HCT116 (cell line): ENCODE results near the gene GATAD2A. TPM values are rescaled to one million over a fixed set of nuclear protein-coding genes. Genes with fewer than 3 reads are reported as not detected.

Source experiments
- ATAC-seq: fragments of 200-7000 bp; cut with Tn5 transposase; 2 replicates; pipeline ENCODE4 v1.9.1; 2020; ENCODE audit warnings: mild to moderate bottlenecking, moderate library complexity
- BruUV-seq: library from RNA; stranded (reverse); fragments of 400-500 nt; replicated peaks from 2 replicates; lab custom pipeline; 2021; lab: Mats Ljungman, UMichigan
- CTCF ChIA-PET: fragments of 300-600 bp; sonication (Branson Sonifier 250); formaldehyde crosslinking; loops from one replicate; lab custom pipeline; 2021; ENCODE audit warnings: antibody characterized with exemption; lab: Charles Lee
- POLR2A ChIA-PET: fragments of 300-600, 350-600 bp; sonication (Branson Sonifier 250); formaldehyde crosslinking; loops from one replicate; lab custom pipeline; 2021; ENCODE audit warnings: antibody characterized with exemption; lab: Charles Lee
- RAD21 ChIA-PET, 2 experiments: fragments of 300-600 bp; sonication (Branson Sonifier 250); formaldehyde crosslinking; loops; one replicate each; lab custom pipeline; 2023; ENCODE audit warnings: low total read pairs in 2 of 2; ENCODE audit not compliant: uncharacterized antibody in 2 of 2, unreplicated experiment in 2 of 2, low non-redundant PET in 1 of 2; lab: Charles Lee
- DNase-seq: peaks from one replicate; pipeline ENCODE4 v3.0.0-alpha.2; 2010; ENCODE audit warnings: low read depth, low spot score
- H2AFZ ChIP-seq: fragments of 200-600 bp; shearing (Covaris generic), sonication (generic); 2 replicates; pipeline ENCODE4 v1.6.1; 2017; ENCODE audit warnings: low read depth, mixed run types, mixed read lengths, antibody characterized with exemption, low read length; ENCODE audit not compliant: poor library complexity, severe bottlenecking
- H3K27ac ChIP-seq: 2 replicates; pipeline ENCODE4 v1.5.1; 2012; ENCODE audit warnings: low read depth, low read length
- H3K27me3 ChIP-seq: fragments of 200-600 bp; sonication (generic); 2 replicates; pipeline ENCODE4 v1.6.1; 2016; ENCODE audit warnings: mixed run types, low read length, mixed read lengths; ENCODE audit not compliant: insufficient read depth
- H3K36me3 ChIP-seq, 2 experiments: fragments of 200-500 bp in 1 of 2; fragments of 200-600 bp in 1 of 2; sonication (Bioruptor generic) in 1 of 2; sonication (generic) in 1 of 2; 2 replicates each; pipeline versions ENCODE4 v1.5.1 to v1.6.1; 2014 to 2016; ENCODE audit warnings: low read length in 2 of 2, inconsistent platforms in 1 of 2, mixed read lengths in 1 of 2, mixed run types in 1 of 2; ENCODE audit not compliant: insufficient read depth in 2 of 2, control insufficient read depth in 1 of 2
- H3K4me1 ChIP-seq, 2 experiments: fragments of 200-600 bp in 1 of 2; sonication (generic) in 1 of 2; 2 replicates each; pipeline versions ENCODE4 v1.5.1 to v1.6.1; 2012 to 2017; ENCODE audit warnings: low read length in 2 of 2, inconsistent platforms in 1 of 2, mild to moderate bottlenecking in 1 of 2, mixed read lengths in 1 of 2, mixed run types in 1 of 2, moderate library complexity in 1 of 2; ENCODE audit not compliant: insufficient read depth in 2 of 2, control insufficient read depth in 1 of 2
- H3K4me2 ChIP-seq: fragments of 200-600 bp; sonication (generic); 2 replicates; pipeline ENCODE4 v1.6.1; 2017; ENCODE audit warnings: mixed run types, low read length, mixed read lengths
- H3K4me3 ChIP-seq, 2 experiments: fragments of 200-600 bp in 1 of 2; sonication (generic) in 1 of 2; replicated peaks in 1 of 2; 2 replicates each; pipeline ENCODE4 v1.5.1; 2011 to 2016; ENCODE audit warnings: low read length in 2 of 2, control low read depth in 1 of 2, low read depth in 1 of 2, mild to moderate bottlenecking in 1 of 2, mixed read lengths in 1 of 2, mixed run types in 1 of 2
- H3K79me2 ChIP-seq: fragments of 200-600 bp; sonication (generic); 2 replicates; pipeline ENCODE4 v1.6.1; 2017; ENCODE audit warnings: mild to moderate bottlenecking, mixed run types, low read length, moderate library complexity, mixed read lengths; ENCODE audit not compliant: insufficient read depth
- H3K9ac ChIP-seq: fragments of 200-600 bp; sonication (generic); 2 replicates; pipeline ENCODE4 v1.6.1; 2016; ENCODE audit warnings: low read length, mixed read lengths
- H3K9me2 ChIP-seq: fragments of 200-600 bp; sonication (generic), shearing (Covaris generic); 2 replicates; pipeline ENCODE4 v1.6.1; 2017; ENCODE audit warnings: mixed run types, mild to moderate bottlenecking, moderate library complexity; ENCODE audit not compliant: insufficient read depth
- H3K9me3 ChIP-seq, 2 experiments: fragments of 200-500 bp in 1 of 2; fragments of 200-600 bp in 1 of 2; sonication (Bioruptor generic) in 1 of 2; sonication (generic) in 1 of 2; 2 replicates each; pipeline ENCODE4 v1.6.1; 2014 to 2017; ENCODE audit warnings: low read length in 2 of 2, mixed read lengths in 2 of 2, inconsistent platforms in 1 of 2, low read depth in 1 of 2, mild to moderate bottlenecking in 1 of 2, mixed run types in 1 of 2, moderate library complexity in 1 of 2; ENCODE audit not compliant: control insufficient read depth in 1 of 2, insufficient read depth in 1 of 2
- H4K20me1 ChIP-seq: fragments of 200-600 bp; sonication (generic), shearing (Covaris generic); 2 replicates; pipeline ENCODE4 v1.6.1; 2017; ENCODE audit warnings: mixed run types, mild to moderate bottlenecking, moderate library complexity; ENCODE audit not compliant: insufficient read depth
- CBX3 ChIP-seq: IDR thresholded peaks from 2 replicates; pipeline ENCODE4 v1.6.1; 2012; ENCODE audit warnings: low read depth
- EGR1 ChIP-seq: IDR thresholded peaks from 2 replicates; pipeline ENCODE4 v1.6.1; 2012; ENCODE audit warnings: low read depth
- ELF1 ChIP-seq: IDR thresholded peaks from 2 replicates; pipeline ENCODE4 v1.6.1; 2012; ENCODE audit warnings: low read depth, borderline replicate concordance
- EZH2 ChIP-seq: fragments of 200-600 bp; sonication (generic); IDR thresholded peaks from 2 replicates; pipeline ENCODE4 v1.6.1; 2017; ENCODE audit warnings: antibody characterized with exemption, mixed run types
- FOSL1 ChIP-seq: IDR thresholded peaks from 2 replicates; pipeline ENCODE4 v1.6.1; 2012; ENCODE audit warnings: low read depth
- JUND ChIP-seq: IDR thresholded peaks from 2 replicates; pipeline ENCODE4 v1.6.1; 2012
- POLR2A ChIP-seq: IDR thresholded peaks from 2 replicates; pipeline ENCODE4 v1.7.0; 2011; ENCODE audit warnings: borderline replicate concordance; ENCODE audit not compliant: insufficient read depth, insufficient read length; ENCODE audit errors: extremely low read depth
- RAD21 ChIP-seq: IDR thresholded peaks from 2 replicates; pipeline ENCODE4 v1.6.1; 2012; ENCODE audit warnings: low read depth, mild to moderate bottlenecking
- SIN3A ChIP-seq: IDR thresholded peaks from 2 replicates; pipeline ENCODE4 v1.6.1; 2012; ENCODE audit warnings: low read depth
- SP1 ChIP-seq: IDR thresholded peaks from 2 replicates; pipeline ENCODE4 v1.6.1; 2012; ENCODE audit warnings: low read depth
- SRF ChIP-seq: IDR thresholded peaks from 2 replicates; pipeline ENCODE4 v1.6.1; 2012; ENCODE audit warnings: low read depth
- TCF7L2 ChIP-seq: IDR thresholded peaks from 2 replicates; pipeline ENCODE4 v1.7.0; 2011; ENCODE audit warnings: borderline replicate concordance, inconsistent platforms; ENCODE audit not compliant: insufficient read depth, insufficient read length; ENCODE audit errors: extremely low read depth
- ZFX ChIP-seq: fragments of 450-650 bp; IDR thresholded peaks from 2 replicates; pipeline ENCODE4 v1.6.1; 2017
- ZNF274 ChIP-seq: fragments of 200-500 bp; sonication (Bioruptor generic); IDR thresholded peaks from 2 replicates; pipeline ENCODE4 v1.6.1; 2014; ENCODE audit warnings: mild to moderate bottlenecking, low read depth, low read length, inconsistent platforms
- intact Hi-C: fragments of 100-400 bp; cut with micrococcal nuclease; formaldehyde crosslinking; loops from 2 replicates; pipeline ENCODE4 v1.10.0; 2022
- total RNA-seq: library from RNA; stranded (reverse); gene quantifications from one replicate; pipeline ENCODE4 v1.2.1, GENCODE V29; 2021; ENCODE audit not compliant: unreplicated experiment
- TF ChIP-seq, protein P1 (sequence below): IDR thresholded peaks from 2 replicates; pipeline ENCODE4 v1.6.1; 2012
- TF ChIP-seq, protein P2 (sequence below), 3 experiments: fragments of 200-600 bp in 1 of 3; sonication (generic) in 1 of 3; IDR thresholded peaks in 2 of 3; conservative IDR thresholded peaks in 1 of 3; 2 replicates each; pipeline ENCODE4 v1.5.1; 2012 to 2017; ENCODE audit warnings: low read depth in 2 of 3, low read length in 2 of 3, antibody characterized with exemption in 1 of 3, borderline replicate concordance in 1 of 3, control low read depth in 1 of 3, mild to moderate bottlenecking in 1 of 3, mixed read lengths in 1 of 3, mixed run types in 1 of 3, moderate library complexity in 1 of 3; ENCODE audit not compliant: insufficient read depth in 1 of 3
- TF ChIP-seq, protein P3 (sequence below): IDR thresholded peaks from 2 replicates; pipeline ENCODE4 v1.6.1; 2012
- TF ChIP-seq, protein P4 (sequence below): IDR thresholded peaks from 2 replicates; pipeline ENCODE4 v1.6.1; 2011; ENCODE audit warnings: mild to moderate bottlenecking, low read length, moderate library complexity; ENCODE audit not compliant: insufficient replicate concordance; ENCODE audit errors: extremely low read depth

Gene GATAD2A
- total RNA-seq, 1 experiment from 2014 or later = 130 TPM

DNA sequence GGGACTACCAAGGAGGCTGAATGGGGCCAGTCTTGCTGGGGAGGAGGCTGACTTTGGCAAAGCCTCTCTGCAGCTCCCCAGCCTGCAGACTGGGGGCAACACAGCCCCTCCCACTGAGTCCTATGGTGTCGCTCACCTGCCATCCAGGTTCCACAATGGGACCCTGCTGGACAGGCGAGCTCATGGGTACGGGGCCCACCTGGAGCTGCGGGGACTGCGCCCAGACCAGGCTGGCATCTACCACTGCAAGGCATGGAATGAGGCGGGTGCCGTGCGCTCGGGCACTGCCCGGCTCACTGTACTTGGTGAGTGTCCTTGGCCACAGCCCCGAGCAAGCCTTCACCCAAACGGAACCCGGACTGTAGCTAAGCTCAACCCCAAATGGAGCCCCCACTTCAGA, 137.6 kb downstream of the GATAD2A start:
- POLR2A ChIA-PET = no interaction called here
- Histone ChIP-seq H3K4me1 (peaks cover 12 to 31% of the 10 kb centered on the region in 2 experiments), H3K9me2 (no peaks in the 10 kb centered on the region), H3K27me3 (no peaks in the 10 kb centered on the region), H3K27ac (no peak overlapping the region), H3K79me2 (no peaks in the 10 kb centered on the region), H3K9ac (no peak overlapping the region), H2AFZ (no peak overlapping the region), H4K20me1 (no peaks in the 10 kb centered on the region), H3K36me3 (no peaks in the 10 kb centered on the region), H3K4me2 (no peak overlapping the region), H3K4me3 (no peak overlapping the region), H3K9me3 (no peaks in the 10 kb centered on the region)
- no peak for TF ChIP-seq ZNF274
- no peak for TF ChIP-seq POLR2A
- TF ChIP-seq EGR1 = no peak
- TF ChIP-seq ELF1 = no peak
- TF ChIP-seq, protein P1, sequence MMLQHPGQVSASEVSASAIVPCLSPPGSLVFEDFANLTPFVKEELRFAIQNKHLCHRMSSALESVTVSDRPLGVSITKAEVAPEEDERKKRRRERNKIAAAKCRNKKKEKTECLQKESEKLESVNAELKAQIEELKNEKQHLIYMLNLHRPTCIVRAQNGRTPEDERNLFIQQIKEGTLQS = no peak
- no peak for TF ChIP-seq FOSL1
- TF ChIP-seq RAD21 = no peak
- TF ChIP-seq, protein P2, sequence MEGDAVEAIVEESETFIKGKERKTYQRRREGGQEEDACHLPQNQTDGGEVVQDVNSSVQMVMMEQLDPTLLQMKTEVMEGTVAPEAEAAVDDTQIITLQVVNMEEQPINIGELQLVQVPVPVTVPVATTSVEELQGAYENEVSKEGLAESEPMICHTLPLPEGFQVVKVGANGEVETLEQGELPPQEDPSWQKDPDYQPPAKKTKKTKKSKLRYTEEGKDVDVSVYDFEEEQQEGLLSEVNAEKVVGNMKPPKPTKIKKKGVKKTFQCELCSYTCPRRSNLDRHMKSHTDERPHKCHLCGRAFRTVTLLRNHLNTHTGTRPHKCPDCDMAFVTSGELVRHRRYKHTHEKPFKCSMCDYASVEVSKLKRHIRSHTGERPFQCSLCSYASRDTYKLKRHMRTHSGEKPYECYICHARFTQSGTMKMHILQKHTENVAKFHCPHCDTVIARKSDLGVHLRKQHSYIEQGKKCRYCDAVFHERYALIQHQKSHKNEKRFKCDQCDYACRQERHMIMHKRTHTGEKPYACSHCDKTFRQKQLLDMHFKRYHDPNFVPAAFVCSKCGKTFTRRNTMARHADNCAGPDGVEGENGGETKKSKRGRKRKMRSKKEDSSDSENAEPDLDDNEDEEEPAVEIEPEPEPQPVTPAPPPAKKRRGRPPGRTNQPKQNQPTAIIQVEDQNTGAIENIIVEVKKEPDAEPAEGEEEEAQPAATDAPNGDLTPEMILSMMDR (IDR thresholded peaks at IDR 0.05 in 2 of 3, conservative IDR thresholded peaks at IDR 0.05 in 1 of 3; ENCODE audit: borderline replicate concordance in 1 of 3, insufficient read depth in 1 of 3, low read depth in 2 of 3, low read length in 2 of 3) = no peak
- TF ChIP-seq JUND = no peak
- TF ChIP-seq, protein P3, sequence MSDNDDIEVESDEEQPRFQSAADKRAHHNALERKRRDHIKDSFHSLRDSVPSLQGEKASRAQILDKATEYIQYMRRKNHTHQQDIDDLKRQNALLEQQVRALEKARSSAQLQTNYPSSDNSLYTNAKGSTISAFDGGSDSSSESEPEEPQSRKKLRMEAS = no peak
- TF ChIP-seq, protein P4, sequence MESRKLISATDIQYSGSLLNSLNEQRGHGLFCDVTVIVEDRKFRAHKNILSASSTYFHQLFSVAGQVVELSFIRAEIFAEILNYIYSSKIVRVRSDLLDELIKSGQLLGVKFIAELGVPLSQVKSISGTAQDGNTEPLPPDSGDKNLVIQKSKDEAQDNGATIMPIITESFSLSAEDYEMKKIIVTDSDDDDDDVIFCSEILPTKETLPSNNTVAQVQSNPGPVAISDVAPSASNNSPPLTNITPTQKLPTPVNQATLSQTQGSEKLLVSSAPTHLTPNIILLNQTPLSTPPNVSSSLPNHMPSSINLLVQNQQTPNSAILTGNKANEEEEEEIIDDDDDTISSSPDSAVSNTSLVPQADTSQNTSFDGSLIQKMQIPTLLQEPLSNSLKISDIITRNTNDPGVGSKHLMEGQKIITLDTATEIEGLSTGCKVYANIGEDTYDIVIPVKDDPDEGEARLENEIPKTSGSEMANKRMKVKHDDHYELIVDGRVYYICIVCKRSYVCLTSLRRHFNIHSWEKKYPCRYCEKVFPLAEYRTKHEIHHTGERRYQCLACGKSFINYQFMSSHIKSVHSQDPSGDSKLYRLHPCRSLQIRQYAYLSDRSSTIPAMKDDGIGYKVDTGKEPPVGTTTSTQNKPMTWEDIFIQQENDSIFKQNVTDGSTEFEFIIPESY = no peak
- no peak for TF ChIP-seq EZH2
- no peak for TF ChIP-seq ZFX
- TF ChIP-seq CBX3 = no peak
- no peak for TF ChIP-seq TCF7L2
- TF ChIP-seq SIN3A = no peak
- no peak for TF ChIP-seq SP1
- no peak for TF ChIP-seq SRF
- DNase-seq (no peak), ATAC-seq (no peak)
- intact Hi-C loops = loop anchor here (10.0 kb wide), 1 partner anchor 232 kb away; no protein-coding TSS in a partner anchor
- BruUV-seq = no TSS peak
- RAD21 ChIA-PET = no interaction called here
- CTCF ChIA-PET = interaction anchor here (1.3 kb wide), 1 partner anchor 10 kb away, joined by 3 read pairs; no protein-coding TSS in a partner anchor
